Cardiac fibroblast (primary cell): ENCODE measurements around the gene SNRPA1.
"Not testable (repeated sequence)": the region's sequence is repeated elsewhere in the genome, so short reads cannot be mapped to it uniquely, and the experiment has no call there.

Experiments used
- DNase-seq, 2 donors: peaks; one replicate each; pipeline versions ENCODE4 v3.0.0 to v3.0.0-alpha.2; 2010; ENCODE audit warnings: low read depth in 2 of 2
- H3K4me3 ChIP-seq, 2 donors: replicated peaks in 1 of 2; 1 replicate in 1 of 2; 2 replicates in 1 of 2; pipeline ENCODE4 v1.5.1; 2011; ENCODE audit warnings: low read depth in 2 of 2, low read length in 2 of 2, mild to moderate bottlenecking in 2 of 2, moderate library complexity in 1 of 2
- TF ChIP-seq, protein P1 (sequence below): IDR thresholded peaks from one replicate; pipeline ENCODE4 v1.5.1; 2011; ENCODE audit warnings: low read depth, mild to moderate bottlenecking, low read length, inconsistent platforms

SNRPA1 gene

DNA sequence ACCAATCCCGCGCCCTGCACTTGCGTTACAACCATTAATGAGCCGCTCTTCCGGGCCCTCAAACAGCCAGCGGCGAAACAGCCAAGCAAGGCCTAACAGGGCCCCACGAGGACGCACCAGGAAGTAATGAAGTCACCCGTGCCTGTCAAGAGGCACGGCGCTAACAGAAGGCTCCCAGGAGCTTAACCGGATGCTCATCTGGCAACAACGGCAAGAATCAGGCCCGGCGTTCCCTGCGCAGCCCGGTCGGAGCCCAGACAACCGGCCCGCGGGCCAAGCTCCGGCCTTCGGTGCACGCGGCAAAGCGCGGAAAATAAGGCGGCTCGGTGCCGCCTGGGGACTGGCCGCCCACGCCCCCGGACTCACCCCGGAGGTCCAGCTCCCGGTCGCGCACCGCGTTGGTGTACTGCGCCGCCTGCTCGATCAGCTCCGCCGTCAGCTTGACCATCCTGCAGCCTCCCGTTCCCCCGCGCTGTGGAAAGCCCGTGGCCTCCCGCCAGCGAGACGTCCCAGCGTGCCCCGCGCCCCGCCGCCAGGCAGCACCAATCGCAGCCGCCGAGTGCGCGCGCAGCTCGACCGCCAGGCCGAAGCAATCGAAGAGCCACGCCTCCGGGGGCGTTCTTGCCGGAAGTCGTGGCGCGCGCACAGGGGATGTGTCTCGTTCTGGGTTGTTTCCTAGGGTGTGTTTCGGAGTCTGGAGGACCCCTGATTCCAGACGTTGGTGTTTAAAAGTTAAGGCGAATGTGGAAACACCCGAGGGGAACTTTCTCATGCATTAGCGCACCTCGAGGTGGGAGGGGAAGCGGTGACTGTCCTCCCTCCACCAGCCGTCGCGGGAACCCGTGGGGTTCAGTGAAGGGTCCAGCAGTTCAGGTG, at the start of gene SNRPA1:
Gene SNRPA1 (minus strand): TSS at position 518 of the 876 bp plus-strand sequence. CDS start 70 bp downstream, at position 448.
- H3K4me3 ChIP-seq, result peak within 1 kb of the TSS; percentile 85 to 92
- TF ChIP-seq, protein P1, sequence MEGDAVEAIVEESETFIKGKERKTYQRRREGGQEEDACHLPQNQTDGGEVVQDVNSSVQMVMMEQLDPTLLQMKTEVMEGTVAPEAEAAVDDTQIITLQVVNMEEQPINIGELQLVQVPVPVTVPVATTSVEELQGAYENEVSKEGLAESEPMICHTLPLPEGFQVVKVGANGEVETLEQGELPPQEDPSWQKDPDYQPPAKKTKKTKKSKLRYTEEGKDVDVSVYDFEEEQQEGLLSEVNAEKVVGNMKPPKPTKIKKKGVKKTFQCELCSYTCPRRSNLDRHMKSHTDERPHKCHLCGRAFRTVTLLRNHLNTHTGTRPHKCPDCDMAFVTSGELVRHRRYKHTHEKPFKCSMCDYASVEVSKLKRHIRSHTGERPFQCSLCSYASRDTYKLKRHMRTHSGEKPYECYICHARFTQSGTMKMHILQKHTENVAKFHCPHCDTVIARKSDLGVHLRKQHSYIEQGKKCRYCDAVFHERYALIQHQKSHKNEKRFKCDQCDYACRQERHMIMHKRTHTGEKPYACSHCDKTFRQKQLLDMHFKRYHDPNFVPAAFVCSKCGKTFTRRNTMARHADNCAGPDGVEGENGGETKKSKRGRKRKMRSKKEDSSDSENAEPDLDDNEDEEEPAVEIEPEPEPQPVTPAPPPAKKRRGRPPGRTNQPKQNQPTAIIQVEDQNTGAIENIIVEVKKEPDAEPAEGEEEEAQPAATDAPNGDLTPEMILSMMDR, result no peak
- peak; percentile 96 to 98 for DNase-seq

DNA sequence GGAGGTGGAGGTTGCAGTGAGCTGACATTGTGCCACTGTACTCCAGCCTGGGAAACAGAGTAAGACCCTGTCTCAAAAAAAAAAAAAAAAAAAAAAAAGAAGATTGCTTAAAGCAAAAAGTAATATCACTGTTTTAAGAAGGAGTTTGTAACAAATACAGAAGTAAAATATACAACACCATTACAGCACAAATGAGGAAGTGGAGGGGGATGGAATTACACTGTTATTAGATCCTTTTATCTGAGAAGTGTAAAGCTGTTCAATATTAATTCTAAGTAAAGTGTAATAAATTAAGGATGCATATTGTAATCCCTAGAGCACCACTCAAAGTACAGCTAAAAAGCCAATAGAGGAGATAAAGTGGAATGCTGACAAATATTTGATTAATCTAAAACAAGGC, 47.0 kb upstream of the SNRPA1 start:
- DNase-seq, result no peak
- TF ChIP-seq, protein P1, result no peak
- no peak overlapping the region for H3K4me3 ChIP-seq

DNA sequence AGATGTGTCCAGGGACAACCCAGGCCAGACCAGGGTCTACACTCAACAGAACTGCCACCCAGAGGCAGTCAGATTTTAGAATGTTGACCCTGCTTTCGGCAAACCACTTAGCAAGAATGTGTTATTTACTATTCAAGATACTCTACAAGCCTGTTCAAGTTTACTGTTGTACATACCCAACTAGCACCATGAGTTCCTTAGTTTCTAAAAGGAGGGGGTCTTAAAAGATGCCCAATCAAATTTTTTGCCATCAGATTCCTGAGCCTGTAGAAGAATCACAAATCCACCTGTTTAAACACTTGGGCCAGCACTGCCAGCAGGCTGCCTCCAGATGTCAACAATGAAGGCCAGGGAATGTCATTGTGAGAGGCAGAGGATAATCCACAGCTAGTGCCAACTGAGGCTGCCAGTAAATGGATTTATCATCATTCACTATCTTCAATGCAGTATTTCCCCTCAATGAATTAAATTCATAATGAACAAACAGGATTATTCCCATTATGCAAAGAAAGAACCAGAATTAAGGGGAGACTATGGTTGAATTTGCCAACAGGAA, 43.5 kb upstream of the SNRPA1 start:
- TF ChIP-seq, protein P1, result no peak
- DNase-seq, result no peak
- no peak overlapping the region for H3K4me3 ChIP-seq

DNA sequence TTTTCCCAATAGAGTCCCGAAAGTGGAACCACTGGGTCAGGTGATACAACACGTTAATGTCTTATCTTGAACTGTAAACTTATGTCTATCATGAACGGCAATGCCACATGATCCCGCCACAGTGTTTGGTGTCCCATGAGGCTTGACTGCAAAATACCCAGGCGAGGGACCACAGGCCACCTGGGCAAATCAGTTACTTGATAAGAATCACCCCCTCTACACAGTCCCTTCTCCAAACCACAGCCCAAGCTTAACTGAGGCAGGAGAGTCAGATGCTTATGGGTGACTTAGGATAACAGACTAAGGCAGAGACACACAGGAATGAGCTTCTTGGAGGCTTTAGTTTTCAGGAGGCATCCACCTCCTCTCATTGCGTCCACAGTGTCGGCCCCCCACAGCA, 42.9 kb upstream of the SNRPA1 start:
- no peak for DNase-seq
- no peak overlapping the region for H3K4me3 ChIP-seq
- TF ChIP-seq, protein P1, result no peak

DNA sequence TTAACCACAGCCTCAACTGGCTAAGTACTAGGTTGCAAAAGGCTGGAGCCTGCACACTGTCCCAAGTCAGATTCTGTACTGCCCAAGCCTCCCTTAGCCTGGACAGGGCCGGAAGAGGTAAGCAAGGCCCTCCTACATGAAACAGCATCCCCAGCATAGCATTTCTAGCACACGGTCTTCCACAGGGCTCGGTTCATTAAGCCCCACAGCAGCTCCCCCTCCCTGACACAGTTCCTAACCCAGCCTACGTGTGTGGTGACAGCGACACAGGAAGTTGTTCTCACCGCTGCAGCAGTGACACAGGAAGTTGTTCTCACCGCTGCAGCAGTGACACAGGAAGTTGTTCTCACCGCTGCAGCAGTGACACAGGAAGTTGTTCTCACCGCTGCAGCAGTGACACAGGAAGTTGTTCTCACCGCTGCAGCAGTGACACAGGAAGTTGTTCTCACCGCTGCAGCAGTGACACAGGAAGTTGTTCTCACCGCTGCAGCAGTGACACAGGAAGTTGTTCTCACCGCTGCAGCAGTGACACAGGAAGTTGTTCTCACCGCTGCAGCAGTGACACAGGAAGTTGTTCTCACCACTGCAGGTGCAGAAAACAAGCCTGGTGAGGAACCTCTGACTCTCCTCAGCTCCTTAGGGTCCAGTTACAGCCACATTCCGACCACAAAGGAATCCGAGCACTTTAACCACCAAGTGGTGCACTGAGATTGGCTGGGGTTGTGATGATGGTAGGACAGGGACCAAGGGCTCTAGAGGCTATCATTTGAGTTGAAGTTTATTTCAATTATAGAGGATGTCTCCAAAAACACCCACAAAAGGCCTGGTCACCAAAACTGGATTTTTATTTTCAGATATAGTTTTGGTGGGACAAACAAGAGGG, 39.1 kb upstream of the SNRPA1 start:
- H3K4me3 ChIP-seq, result not testable (repeated sequence)

DNA sequence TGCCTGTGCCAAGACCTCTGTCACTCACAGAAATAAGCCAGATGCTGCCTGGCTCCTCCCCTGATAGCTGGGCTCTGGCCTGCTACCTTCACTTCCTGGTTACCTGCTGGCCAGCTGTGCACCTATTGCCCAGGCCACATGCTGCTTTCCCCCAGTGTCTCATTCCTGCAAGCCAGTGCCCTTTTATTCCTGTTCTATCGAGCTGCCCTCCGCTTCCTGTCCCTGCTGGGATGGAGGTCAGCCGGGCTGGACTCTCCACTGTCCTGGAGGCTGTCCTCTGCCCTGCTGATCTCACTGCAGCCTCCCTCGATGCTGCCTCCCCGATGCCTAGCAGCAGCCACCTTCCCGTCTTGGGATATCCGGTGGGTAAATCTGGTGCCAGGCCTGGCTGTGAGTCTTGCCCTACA, 37.0 kb upstream of the SNRPA1 start:
- no peak overlapping the region for H3K4me3 ChIP-seq
- TF ChIP-seq, protein P1, result no peak
- no peak for DNase-seq

More for the DNA sequence above, 39.1 kb upstream of the SNRPA1 start:
- not testable (repeated sequence) for DNase-seq
